Measurements from ENCODE around the gene DDO. TPM values are rescaled to one million over a fixed set of nuclear protein-coding genes. Genes with fewer than 3 reads are reported as not detected.

Gene DDO
- polyA plus RNA-seq, 1 donor (not counting 4 experiments of a cell fraction or from before 2014, with no cell fraction given), result not detected

DNA sequence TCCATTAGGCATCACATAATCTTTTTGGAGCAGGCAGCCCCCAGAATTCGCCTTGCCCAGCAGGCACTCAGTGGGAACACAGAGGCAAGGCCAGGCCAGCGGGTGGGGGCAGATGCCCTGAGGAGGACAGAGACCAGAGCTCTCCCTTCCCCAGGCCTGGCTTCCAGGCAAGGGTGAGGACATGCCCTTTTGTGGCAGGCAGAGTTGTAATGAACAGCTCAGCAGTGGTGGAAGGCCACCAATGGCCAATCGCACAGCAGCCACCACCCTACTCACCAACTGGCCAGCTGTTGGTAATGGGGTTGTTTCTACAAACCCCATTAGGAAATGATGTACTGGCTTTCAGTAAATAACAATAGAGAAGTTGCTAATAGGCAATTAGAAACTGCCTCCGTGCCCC lies 15.4 kb upstream of the DDO start:
- Histone ChIP-seq H3K9ac (ENCODE audit: control insufficient read depth, extremely low read depth, insufficient read depth, low read length) (no peak overlapping the region), H3K79me2 (ENCODE audit: control insufficient read depth, insufficient read depth, low read length) (no peaks in the 10 kb centered on the region), H4K20me1 (ENCODE audit: control insufficient read depth, extremely low read depth, insufficient read depth, low read length) (no peaks in the 10 kb centered on the region), H3K4me2 (ENCODE audit: control insufficient read depth, extremely low read depth, insufficient read depth, low read depth, low read length) (no peak overlapping the region), H3K9me1 (ENCODE audit: control insufficient read depth, extremely low read depth, insufficient read depth, low read length) (no peaks in the 10 kb centered on the region), H3K4me3 (ENCODE audit: control insufficient read depth in 2 of 3, extremely low read depth in 1 of 3, insufficient read depth in 2 of 3, low read depth in 1 of 3, low read length in 3 of 3) (no peak overlapping the region), H3K27me3 (ENCODE audit: control insufficient read depth, extremely low read depth, insufficient read depth, low read length) (peaks cover 20% of the 10 kb centered on the region), H3K27ac (ENCODE audit: control insufficient read depth, insufficient read depth, low read length) (no peak overlapping the region), H3K36me3 (ENCODE audit: control insufficient read depth in 2 of 2, extremely low read depth in 1 of 2, insufficient read depth in 2 of 2, low read length in 2 of 2) (no peaks in the 10 kb centered on the region), H3K4me1 (ENCODE audit: control insufficient read depth, extremely low read depth, insufficient read depth, low read length) (no peaks in the 10 kb centered on the region), H2AFZ (ENCODE audit: control insufficient read depth, low read length) (no peak overlapping the region), H3K9me3 (ENCODE audit: control insufficient read depth, low read depth, low read length) (no peaks in the 10 kb centered on the region)
- dilution Hi-C loops (cut with MboI; ENCODE audit: extremely low pct_ligation_motif_present, low sequenced_read_pairs), result no loop called here
- DNase-seq (ENCODE audit: low read depth, low spot score), result no peak
- no peak for TF ChIP-seq EZH2 (IDR thresholded peaks at IDR 0.05; ENCODE audit: low read length)
- TF ChIP-seq, protein P1, sequence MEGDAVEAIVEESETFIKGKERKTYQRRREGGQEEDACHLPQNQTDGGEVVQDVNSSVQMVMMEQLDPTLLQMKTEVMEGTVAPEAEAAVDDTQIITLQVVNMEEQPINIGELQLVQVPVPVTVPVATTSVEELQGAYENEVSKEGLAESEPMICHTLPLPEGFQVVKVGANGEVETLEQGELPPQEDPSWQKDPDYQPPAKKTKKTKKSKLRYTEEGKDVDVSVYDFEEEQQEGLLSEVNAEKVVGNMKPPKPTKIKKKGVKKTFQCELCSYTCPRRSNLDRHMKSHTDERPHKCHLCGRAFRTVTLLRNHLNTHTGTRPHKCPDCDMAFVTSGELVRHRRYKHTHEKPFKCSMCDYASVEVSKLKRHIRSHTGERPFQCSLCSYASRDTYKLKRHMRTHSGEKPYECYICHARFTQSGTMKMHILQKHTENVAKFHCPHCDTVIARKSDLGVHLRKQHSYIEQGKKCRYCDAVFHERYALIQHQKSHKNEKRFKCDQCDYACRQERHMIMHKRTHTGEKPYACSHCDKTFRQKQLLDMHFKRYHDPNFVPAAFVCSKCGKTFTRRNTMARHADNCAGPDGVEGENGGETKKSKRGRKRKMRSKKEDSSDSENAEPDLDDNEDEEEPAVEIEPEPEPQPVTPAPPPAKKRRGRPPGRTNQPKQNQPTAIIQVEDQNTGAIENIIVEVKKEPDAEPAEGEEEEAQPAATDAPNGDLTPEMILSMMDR (optimal IDR thresholded peaks at IDR 0.05 in 1 of 3, IDR thresholded peaks at IDR 0.05 in 1 of 3, conservative IDR thresholded peaks at IDR 0.05 in 1 of 3; ENCODE audit: extremely low read depth in 1 of 3, insufficient read depth in 2 of 3, low read length in 3 of 3), result no peak
- FAIRE-seq, result no peak

DNA sequence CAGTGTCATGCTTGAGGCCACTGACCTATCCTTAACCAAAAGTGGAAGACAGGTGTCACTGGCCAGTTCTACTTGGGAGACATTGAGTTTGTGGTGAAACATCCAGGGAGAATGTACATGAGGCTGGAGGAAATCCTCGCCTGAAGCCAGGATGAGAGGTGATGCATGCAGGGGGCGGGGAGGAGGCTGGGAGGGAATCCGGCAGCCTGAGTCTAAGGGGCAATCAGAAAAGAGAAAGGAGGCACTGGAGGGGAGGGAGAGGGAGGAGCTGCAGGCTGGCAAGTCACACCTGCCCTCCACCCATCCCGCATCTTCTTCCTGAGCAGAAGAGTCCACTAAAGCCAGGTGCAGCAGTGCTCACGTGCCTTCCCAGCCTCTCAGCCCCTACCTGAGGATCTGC lies 14.9 kb upstream of the DDO start:
- Histone ChIP-seq H3K27ac (ENCODE audit: control insufficient read depth, insufficient read depth, low read length) (no peak overlapping the region), H3K9ac (ENCODE audit: control insufficient read depth, extremely low read depth, insufficient read depth, low read length) (no peak overlapping the region), H3K4me3 (ENCODE audit: control insufficient read depth in 2 of 3, extremely low read depth in 1 of 3, insufficient read depth in 2 of 3, low read depth in 1 of 3, low read length in 3 of 3) (no peak overlapping the region), H3K4me1 (ENCODE audit: control insufficient read depth, extremely low read depth, insufficient read depth, low read length) (no peaks in the 10 kb centered on the region), H3K79me2 (ENCODE audit: control insufficient read depth, insufficient read depth, low read length) (no peaks in the 10 kb centered on the region), H3K36me3 (ENCODE audit: control insufficient read depth in 2 of 2, extremely low read depth in 1 of 2, insufficient read depth in 2 of 2, low read length in 2 of 2) (no peaks in the 10 kb centered on the region), H3K9me3 (ENCODE audit: control insufficient read depth, low read depth, low read length) (no peaks in the 10 kb centered on the region), H3K4me2 (ENCODE audit: control insufficient read depth, extremely low read depth, insufficient read depth, low read depth, low read length) (no peak overlapping the region), H4K20me1 (ENCODE audit: control insufficient read depth, extremely low read depth, insufficient read depth, low read length) (no peaks in the 10 kb centered on the region), H2AFZ (ENCODE audit: control insufficient read depth, low read length) (no peak overlapping the region), H3K27me3 (ENCODE audit: control insufficient read depth, extremely low read depth, insufficient read depth, low read length) (peaks cover 20% of the 10 kb centered on the region), H3K9me1 (ENCODE audit: control insufficient read depth, extremely low read depth, insufficient read depth, low read length) (no peaks in the 10 kb centered on the region)
- DNase-seq (ENCODE audit: low read depth, low spot score), result no peak
- dilution Hi-C loops (cut with MboI; ENCODE audit: extremely low pct_ligation_motif_present, low sequenced_read_pairs), result no loop called here
- no peak for TF ChIP-seq EZH2 (IDR thresholded peaks at IDR 0.05; ENCODE audit: low read length)
- TF ChIP-seq, protein P1 (optimal IDR thresholded peaks at IDR 0.05 in 1 of 3, IDR thresholded peaks at IDR 0.05 in 1 of 3, conservative IDR thresholded peaks at IDR 0.05 in 1 of 3; ENCODE audit: extremely low read depth in 1 of 3, insufficient read depth in 2 of 3, low read length in 3 of 3), result no peak
- FAIRE-seq, result no peak
